OCI-LY3 (cell line): ENCODE measurements around the gene LYSMD2.

Experiments used
- CTCF ChIP-seq: fragments of 200-600, 300-600 bp; sonication (generic); IDR thresholded peaks from 2 replicates; pipeline ENCODE4 v1.5.1; 2014; ENCODE audit warnings: antibody characterized with exemption, low read length, low read depth
- EZH2phosphoT487 ChIP-seq: fragments of 200-600 bp; shearing (Covaris generic); IDR thresholded peaks from 2 replicates; pipeline ENCODE4 v1.6.1; 2018; ENCODE audit warnings: antibody characterized with exemption, mixed run types, low read depth

GRCh38 chr15:51774916-51775315, 37.5 kb upstream of the LYSMD2 start:
- no peak for TF ChIP-seq CTCF
- TF ChIP-seq EZH2phosphoT487: no peak
